Nephron (organoid): ENCODE results near the gene RPL37.

ENCODE experiments used
- H3K27ac Mint-ChIP-seq, 3 experiments: 2 replicates each; pipeline ENCODE4 v1.8.0; 2020; ENCODE audit warnings: mixed read lengths in 3 of 3, mild to moderate bottlenecking in 2 of 3, moderate library complexity in 1 of 3
- H3K27me3 Mint-ChIP-seq: 2 replicates; pipeline ENCODE4 v1.8.0; 2021; ENCODE audit warnings: low read depth, mild to moderate bottlenecking, moderate library complexity, mixed read lengths
- H3K36me3 Mint-ChIP-seq: 2 replicates; pipeline ENCODE4 v1.8.0; 2020; ENCODE audit warnings: low read depth, mixed read lengths
- H3K4me1 Mint-ChIP-seq: 2 replicates; pipeline ENCODE4 v1.8.0; 2020; ENCODE audit warnings: mixed read lengths
- H3K4me3 Mint-ChIP-seq, 3 experiments: 2 replicates each; pipeline ENCODE4 v1.8.0; 2020; ENCODE audit warnings: mild to moderate bottlenecking in 3 of 3, mixed read lengths in 3 of 3, moderate library complexity in 2 of 3
- H3K9me3 Mint-ChIP-seq: 2 replicates; pipeline ENCODE4 v1.8.0; 2020; ENCODE audit warnings: mixed read lengths
- CTCF ChIP-seq, 3 experiments: fragments of 200-600 bp; sonication (generic); IDR thresholded peaks; one replicate each; pipeline ENCODE4 v1.5.0; 2021; ENCODE audit warnings: antibody characterized with exemption in 3 of 3; ENCODE audit not compliant: unreplicated experiment in 3 of 3

Gene RPL37

GRCh38 chr5:40838086-40838485 is 3.1 kb upstream of the RPL37 start:
- no peak for TF ChIP-seq CTCF (IDR thresholded peaks at IDR 0.05; ENCODE audit: unreplicated experiment in 3 of 3)

GRCh38 chr5:40834391-40834848 is 602 bp downstream of the RPL37 start:
- Mint-ChIP-seq H3K27ac (peak overlapping the region; percentile 98 to 99 (median 99)), H3K36me3 (peaks cover 55% of the 10 kb centered on the region), H3K4me3 (peak overlapping the region; percentile 94 to 98 (median 97)), H3K27me3 (peaks cover 5% of the 10 kb centered on the region), H3K4me1 (peaks cover 37% of the 10 kb centered on the region), H3K9me3 (no peaks in the 10 kb centered on the region)
- TF ChIP-seq CTCF (IDR thresholded peaks at IDR 0.05; ENCODE audit: unreplicated experiment in 3 of 3), result no peak

More at GRCh38 chr5:40838086-40838485, 3.1 kb upstream of the RPL37 start:
- Mint-ChIP-seq H3K27me3 (peaks cover 5% of the 10 kb centered on the region), H3K4me3 (peak overlapping the region in 1 of 3 experiments; percentile 17), H3K4me1 (peaks cover 35% of the 10 kb centered on the region), H3K27ac (no peak overlapping the region), H3K36me3 (peaks cover 19% of the 10 kb centered on the region), H3K9me3 (no peaks in the 10 kb centered on the region)

- Mint-ChIP-seq H3K27ac (peak overlapping the region; percentile 98 to 99 (median 99)), H3K4me3 (peak overlapping the region; percentile 94 to 98 (median 97)), H3K9me3 (no peaks in the 10 kb centered on the region)
These were observed 1.3 kb downstream of the RPL37 start for GRCh38 chr5:40833712-40834229.

GRCh38 chr5:40832345-40832744 is 2.7 kb downstream of the RPL37 start:
- peaks cover 76% of the 10 kb centered on the region for H3K36me3 Mint-ChIP-seq
- H3K4me3 Mint-ChIP-seq, result peak overlapping the region; percentile 94 to 98 (median 97)
- H3K9me3 Mint-ChIP-seq, result no peaks in the 10 kb centered on the region
- H3K27me3 Mint-ChIP-seq, result peaks cover 2% of the 10 kb centered on the region
- peaks cover 37% of the 10 kb centered on the region for H3K4me1 Mint-ChIP-seq
- no peak for TF ChIP-seq CTCF (IDR thresholded peaks at IDR 0.05; ENCODE audit: unreplicated experiment in 3 of 3)
- peak overlapping the region; percentile 98 to 99 (median 99) for H3K27ac Mint-ChIP-seq

More at GRCh38 chr5:40833712-40834229, 1.3 kb downstream of the RPL37 start:
- no peak for TF ChIP-seq CTCF (IDR thresholded peaks at IDR 0.05; ENCODE audit: unreplicated experiment in 3 of 3)
- H3K27me3 Mint-ChIP-seq, result peaks cover 5% of the 10 kb centered on the region
- H3K4me1 Mint-ChIP-seq, result peaks cover 37% of the 10 kb centered on the region
- peaks cover 62% of the 10 kb centered on the region for H3K36me3 Mint-ChIP-seq

GRCh38 chr5:40831346-40832210 is 3.4 kb downstream of the RPL37 start:
- H3K27me3 Mint-ChIP-seq, result no peaks in the 10 kb centered on the region
- no peaks in the 10 kb centered on the region for H3K9me3 Mint-ChIP-seq

More at GRCh38 chr5:40831346-40832210, 3.4 kb downstream of the RPL37 start:
- Mint-ChIP-seq H3K27ac (peak overlapping the region in 1 of 3 experiments; percentile 25), H3K36me3 (peaks cover 81% of the 10 kb centered on the region), H3K4me1 (peaks cover 34% of the 10 kb centered on the region), H3K4me3 (peak overlapping the region; percentile 16 to 62 (median 52))
- TF ChIP-seq CTCF (IDR thresholded peaks at IDR 0.05; ENCODE audit: unreplicated experiment in 3 of 3), result no peak
